GM19099 (cell line): ENCODE results near the gene GSK3B.

ENCODE experiments used
- POLR2A ChIP-seq: IDR thresholded peaks from 3 replicates; pipeline ENCODE4 v1.6.1; 2011; ENCODE audit warnings: low read depth; ENCODE audit not compliant: insufficient read length; ENCODE audit errors: extremely low read depth

GSK3B gene

DNA sequence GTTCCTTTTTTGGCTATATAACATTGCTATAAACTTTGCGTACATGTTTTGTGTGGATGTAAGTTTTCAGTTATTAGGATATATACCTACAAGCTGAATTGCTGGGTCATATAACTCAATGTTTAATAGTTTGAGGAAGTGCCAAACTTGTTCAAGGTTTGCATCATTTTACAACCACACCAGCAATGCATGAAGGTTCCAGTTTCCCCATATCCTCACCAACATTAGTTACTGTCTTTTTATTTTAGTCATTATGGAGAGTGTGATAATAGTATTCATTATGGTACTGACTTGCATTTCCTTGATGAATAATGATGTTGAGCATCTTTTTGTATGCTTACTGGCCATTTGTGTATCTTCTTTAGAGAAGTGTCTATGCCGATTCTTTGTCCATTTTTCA lies 200.1 kb downstream of the GSK3B start:
- no peak for TF ChIP-seq POLR2A

DNA sequence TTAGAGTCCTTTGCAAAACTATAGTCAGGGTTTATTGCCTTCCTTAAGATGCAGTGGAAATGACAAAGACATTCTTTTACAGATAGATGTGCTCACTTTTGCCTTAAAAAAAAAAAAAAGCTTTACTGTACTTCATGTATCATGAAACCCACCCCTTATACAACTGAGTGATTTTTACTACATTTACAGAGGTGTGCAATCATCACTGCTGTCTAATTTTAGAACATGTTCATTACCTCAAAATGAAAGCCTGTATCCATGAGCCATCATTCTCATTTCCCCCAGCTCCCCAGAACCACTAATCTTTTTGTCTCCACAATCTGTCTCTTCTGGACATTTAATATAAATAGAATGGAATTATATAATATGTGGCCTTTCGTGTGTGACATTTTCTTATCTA lies 200.5 kb downstream of the GSK3B start:
- no peak for TF ChIP-seq POLR2A

DNA sequence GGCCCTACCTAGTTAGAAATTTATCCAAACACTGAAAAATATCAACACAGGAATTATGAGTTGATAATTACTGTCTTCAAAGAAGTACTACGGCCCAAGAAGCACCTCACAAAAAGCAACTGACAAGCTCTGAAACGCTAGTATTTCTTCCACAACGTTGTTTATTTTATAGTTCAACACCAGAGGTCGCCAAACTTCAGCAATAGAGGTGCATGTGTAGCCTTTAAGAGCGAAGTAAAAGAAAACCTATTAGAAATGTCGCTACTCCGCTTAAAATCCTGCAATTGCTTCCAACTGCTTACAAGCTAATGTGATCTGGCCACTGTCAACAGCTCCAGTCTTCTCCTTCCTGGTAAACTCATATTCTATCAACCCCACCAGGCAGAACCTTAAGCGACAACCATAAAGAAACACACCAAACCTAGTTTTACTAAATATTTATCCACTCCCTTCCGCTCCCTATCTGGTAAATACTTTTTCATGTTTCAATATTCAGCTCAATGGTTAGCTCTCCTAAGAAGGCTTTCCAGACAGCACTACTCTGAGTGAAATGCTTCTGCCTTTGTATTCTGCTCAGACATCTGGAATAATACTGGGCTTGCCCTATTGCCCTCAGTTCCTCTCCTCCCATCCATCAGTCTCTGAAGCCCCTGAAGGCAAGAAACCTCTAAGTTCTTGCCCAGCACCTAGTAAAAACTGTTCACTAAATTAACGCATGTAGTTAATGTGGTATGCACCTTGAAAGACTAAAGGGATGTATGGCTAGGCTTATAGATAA lies 202.1 kb downstream of the GSK3B start:
- no peak for TF ChIP-seq POLR2A

DNA sequence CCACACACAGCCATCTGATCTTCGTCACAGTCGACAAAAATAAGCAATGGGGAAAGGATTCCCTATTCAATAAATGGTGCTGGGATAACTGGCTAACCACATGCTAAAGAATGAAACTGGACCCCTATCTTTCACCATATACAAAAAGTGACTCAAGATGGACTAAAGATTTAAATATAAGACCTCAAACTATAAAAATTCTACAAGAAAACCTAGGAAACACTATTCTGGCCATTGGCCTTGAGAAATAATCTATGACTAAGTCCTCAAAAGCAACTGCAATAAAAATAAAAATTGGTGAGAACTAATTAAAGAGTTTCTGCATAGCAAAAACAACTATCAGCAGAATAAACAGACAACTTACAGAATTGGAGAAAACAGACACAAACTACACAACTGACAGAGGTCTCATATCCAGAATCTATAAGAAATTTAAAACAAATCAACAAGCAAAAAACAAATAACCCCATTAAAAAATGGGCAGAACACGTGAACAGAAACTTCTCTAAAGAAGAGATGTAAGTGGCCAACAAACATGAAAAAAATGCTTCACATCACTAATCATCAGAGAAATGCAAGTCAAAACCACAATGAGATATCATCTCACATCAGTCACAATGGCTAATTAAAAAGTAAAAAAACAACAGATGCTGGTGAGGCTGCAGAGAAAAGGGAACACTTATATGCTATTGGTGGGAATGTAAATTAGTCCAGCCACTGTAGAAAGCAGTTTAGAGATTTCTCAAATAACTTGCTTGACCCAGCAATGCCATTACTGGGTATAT lies 208.3 kb downstream of the GSK3B start:
- TF ChIP-seq POLR2A: no peak

DNA sequence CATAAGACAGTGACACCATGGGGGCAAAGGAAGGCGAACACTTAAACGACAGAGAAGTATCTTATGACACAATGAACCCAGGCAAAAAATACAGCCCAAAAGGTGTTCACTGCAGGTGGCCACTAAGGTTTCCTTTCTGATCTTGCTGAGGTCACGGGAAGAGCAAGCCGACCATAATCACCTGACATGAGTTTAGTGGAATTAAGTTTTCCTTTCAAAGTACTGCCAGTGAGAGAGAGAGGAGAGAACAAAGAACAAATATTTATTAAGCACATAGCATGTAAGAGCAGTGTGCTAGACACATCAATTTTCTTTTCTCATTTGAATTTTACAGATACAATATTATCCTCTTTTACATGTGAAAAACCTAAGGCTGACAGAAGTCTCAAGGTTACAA lies 210.1 kb downstream of the GSK3B start:
- TF ChIP-seq POLR2A: no peak

DNA sequence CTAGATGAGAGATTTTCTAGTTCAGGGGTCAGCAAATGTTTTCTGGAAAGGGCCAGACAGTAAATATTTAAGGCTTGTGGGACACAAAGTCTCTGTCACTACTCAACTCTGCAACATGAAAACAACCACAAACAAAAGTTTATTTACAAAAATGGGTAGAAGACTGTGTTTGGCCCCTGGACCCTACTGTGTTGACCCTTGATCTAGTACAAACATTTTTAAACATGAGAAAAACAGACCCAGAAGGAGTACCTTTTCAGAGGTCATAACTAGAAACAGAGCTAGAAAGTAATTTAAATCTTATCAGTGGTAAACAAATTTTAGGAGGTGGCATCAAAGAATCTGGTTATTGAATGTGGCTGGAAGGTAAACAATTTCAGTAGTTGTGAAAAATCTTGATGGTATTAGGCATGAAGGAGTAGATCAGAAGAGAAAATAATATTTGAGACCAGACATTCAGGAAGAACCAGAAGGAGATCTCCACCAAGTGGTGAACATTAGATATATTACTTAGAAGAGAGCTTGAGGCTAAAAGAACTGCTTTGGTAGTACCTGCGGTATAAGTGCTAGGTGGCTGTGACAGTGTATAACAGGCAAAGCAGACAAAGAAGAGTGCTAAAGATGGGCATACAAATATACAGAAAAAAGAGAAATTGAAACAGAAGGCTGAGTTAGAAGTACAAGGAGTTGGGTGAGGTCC lies 210.6 kb downstream of the GSK3B start:
- TF ChIP-seq POLR2A: no peak

DNA sequence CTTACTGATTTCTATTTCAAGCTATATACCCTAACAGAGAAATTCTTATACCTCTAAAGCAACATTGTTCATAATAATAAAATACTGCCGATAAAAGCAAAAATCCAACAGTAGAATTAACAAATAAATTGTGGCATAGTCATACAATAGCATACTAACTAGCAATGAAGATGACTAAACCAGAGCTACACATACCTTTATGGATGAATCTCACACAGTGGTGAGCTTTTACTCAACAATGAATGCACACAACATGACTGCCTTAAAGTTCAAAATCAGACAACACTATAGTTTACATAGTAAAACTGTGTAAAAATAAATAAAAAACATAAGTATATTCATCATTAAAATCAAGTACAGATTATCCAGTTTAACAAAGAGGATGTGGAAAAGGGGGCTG lies 213.3 kb downstream of the GSK3B start:
- no peak for TF ChIP-seq POLR2A

DNA sequence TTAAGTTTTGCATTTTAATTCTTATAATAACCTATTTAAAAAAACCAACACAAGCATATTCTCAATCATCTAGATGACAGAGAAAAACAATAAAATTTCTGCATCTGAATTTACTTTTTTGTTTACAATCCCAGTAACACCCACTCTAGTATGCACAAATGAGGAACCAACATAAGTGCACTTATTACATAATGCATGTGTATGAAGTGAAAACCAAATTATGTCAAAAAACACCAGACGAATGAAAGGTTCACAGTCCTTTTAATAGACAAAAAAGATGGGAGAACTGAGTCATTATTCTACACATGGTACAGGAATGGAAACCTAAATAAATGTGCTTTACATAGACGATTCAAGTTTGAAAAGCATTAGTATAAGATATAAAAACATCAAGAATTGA lies 220.6 kb downstream of the GSK3B start:
- no peak for TF ChIP-seq POLR2A

DNA sequence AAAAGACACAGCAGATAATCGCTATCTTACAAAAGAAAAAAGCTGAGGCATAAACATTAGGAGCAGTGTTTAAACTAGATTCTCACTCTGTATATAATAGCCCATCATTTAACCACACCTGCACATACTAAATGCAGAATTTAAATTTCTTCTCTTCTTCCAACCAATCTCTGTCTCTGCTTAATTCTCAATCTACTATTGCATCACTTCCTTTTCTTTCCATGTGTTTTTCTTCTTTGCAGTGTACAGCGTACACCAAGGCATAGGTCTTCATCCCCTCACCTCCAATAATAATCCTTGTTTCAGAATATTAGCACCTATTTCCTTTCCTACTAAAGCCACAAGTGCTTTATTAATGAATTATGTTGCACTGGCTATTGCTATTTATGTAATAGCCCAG lies 221.5 kb downstream of the GSK3B start:
- no peak for TF ChIP-seq POLR2A

DNA sequence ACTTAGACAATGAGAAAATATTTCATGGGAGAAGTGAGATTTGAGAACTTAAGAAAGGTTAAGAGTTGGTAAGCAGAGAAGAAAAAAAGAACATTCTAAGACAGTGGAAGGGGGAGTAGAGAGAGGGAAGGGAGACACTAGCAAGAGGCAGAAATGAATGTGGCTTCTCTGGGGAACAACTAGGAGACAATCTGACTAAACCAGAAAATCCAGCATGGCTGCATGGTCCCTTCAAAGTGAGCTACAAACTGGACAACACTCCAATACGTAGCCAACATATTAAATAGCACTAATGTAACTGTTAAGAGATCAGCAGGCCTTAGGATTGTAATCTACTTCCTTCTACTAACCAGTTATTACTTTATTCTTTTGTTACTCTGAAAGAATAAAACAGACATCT lies 222.7 kb downstream of the GSK3B start:
- no peak for TF ChIP-seq POLR2A

DNA sequence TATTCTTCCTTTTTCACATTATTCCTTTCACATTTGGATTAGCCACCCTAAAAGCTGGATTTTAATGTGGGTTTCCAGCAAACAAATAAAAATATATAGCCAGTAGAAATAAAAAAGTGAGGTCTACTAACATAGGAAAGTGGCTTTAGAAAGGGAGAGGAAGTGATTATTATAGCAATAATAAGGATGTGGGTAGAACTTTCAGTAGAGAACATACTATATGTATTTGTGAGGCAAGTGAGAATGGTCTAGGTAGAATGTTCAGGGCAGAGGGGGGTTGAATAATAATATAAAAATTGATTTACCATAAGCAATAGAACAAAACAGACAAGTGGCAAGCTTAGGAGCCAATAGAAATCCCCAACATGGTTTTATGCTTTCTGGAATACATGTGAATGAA lies 223.7 kb downstream of the GSK3B start:
- no peak for TF ChIP-seq POLR2A

DNA sequence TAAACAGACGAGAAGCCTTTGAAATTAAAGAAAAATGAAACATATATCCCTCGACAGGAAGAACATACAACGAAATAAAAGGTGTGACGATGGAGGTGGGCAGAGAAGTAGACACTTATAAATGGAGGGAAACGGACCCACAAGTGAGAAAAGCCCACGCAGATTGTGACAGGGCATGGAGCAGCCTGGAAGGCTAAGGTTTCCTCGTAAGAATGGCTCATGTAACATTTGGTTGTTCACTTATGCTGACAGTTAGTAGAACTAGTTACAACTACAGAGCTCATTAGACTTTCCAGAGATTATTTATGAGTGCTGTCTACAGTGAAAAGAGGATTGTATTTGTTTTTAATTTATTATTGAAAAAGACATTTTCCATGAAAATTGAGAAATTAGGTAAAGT lies 229.8 kb downstream of the GSK3B start:
- TF ChIP-seq POLR2A: no peak

DNA sequence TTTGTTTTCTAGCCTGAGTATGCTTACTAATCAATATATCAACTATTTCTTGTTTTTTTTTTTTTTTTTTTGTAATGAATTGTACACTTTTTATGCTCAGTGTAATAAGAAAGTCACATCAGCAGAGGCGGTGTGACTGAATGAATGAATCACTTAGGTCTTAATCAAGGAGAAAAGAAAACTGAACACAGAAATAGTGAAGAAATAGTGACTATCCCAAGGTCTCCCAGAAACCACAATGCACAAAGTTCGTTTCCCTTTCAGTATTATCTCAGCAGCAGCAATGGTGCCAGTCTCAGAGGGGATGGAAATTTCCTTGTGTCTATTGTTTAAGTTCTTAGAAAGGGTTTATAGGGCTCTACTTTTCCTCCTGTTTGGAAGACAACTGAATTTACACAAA lies 231.6 kb downstream of the GSK3B start:
- TF ChIP-seq POLR2A: no peak

DNA sequence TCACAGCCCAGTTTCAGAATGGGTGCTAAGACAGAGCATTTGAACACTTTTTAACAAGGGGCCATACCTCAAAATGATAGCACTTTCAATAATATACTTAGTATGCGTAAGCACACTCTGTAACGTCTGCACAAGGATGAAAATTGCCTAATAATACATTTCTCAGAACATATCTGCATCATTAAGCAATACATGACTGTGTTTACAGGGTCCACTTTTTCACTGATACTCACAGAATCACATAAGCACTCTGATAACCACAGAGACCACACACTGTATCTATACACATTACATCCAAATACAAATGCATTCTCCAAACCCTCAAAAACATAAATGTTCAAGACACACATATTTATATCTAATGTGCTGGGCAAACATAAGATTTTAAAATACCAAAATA lies 232.6 kb downstream of the GSK3B start:
- no peak for TF ChIP-seq POLR2A

DNA sequence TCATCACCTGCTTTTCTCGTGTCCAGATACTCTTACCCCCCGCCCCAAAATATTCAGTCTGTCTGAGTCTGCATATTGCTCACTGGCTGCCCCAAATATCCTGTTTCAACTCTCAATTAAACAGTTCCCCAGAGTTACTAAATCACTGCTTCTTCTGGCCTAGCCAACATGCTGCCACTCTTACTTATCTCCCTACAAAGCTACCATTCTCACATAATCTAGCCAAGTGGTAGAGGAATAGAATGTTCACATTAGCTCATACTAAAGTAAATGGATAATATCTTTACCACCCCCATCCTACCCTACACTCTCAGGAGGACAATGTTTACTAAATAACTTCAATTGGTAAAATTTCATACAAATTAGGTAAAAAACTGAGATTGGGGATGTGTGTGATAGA lies 234.5 kb downstream of the GSK3B start:
- TF ChIP-seq POLR2A: no peak

DNA sequence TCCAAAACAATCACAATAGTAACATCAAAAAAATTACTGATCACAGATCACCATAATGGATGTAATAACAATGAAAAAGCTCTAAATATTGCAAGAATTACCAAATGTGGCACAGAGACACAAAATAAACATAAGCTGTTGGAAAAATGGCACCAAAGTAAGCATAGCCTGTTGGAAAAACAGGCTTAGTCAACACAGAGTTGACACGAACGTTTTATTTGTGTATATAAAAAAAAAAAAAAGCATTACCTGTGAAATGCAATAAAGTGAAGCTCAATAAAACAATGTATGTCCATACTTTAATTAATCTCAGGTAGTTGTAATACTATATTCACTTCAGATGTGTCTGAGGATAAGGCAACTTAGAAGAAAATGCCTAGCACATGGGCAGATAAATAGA lies 235.3 kb downstream of the GSK3B start:
- no peak for TF ChIP-seq POLR2A

DNA sequence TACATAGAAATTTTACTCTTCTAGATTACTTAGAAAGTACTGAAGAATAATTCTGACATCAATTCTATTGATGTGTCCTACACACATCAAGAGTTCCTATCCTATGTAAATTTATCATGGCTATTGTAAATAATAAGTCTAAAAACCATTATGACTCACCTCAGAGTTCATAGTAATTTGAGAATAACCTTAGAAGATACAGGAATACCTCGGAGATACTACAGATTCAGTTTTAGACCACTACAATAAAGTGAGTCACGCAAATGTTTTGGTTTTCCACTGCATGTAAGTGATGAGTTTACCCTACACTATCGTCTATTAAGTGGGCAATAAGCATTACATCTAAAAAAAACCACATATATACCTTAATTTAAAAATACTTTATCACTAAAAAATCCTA lies 237.6 kb downstream of the GSK3B start:
- TF ChIP-seq POLR2A: no peak

DNA sequence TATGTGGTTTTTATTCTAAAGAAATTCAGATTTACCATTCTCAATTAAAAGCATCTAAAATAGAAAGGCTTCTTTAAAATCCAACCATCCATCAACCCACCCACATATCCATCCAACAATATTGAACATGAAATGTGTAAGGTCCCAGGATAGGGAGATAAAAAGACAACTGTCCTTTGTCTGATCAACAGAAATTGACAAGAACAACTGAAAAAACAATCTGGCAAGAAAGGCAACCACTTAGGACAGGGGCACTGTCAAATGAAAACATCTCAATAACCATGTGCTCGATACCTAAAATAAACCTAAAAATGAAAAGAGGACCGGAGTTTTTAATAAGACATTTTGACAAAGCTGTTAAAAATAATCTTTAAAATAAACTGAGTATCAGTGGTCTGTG lies 245.1 kb downstream of the GSK3B start:
- no peak for TF ChIP-seq POLR2A
